Measurements from ENCODE around the gene JAG1.

JAG1 gene

DNA sequence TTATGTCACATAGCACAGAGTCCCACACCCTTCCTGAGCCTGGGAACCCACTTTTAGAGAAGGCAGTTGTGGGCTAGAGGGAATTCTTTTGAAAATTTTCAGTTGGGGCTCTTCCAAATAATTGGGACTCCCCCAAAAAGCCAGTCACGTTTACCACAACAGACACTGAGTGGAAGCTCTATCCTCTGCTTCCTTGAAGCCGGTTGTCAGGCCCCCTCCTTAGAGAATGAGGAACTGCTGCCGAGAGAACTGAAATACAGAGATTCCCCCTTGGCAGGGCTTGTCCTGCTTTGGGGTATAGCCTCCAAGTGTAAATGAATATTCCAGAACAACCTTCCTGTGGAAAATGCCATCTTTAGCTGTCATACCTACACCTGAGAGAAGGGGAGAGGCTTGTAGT lies 2.7 kb upstream of the JAG1 start:
- TF ChIP-seq, protein P1, sequence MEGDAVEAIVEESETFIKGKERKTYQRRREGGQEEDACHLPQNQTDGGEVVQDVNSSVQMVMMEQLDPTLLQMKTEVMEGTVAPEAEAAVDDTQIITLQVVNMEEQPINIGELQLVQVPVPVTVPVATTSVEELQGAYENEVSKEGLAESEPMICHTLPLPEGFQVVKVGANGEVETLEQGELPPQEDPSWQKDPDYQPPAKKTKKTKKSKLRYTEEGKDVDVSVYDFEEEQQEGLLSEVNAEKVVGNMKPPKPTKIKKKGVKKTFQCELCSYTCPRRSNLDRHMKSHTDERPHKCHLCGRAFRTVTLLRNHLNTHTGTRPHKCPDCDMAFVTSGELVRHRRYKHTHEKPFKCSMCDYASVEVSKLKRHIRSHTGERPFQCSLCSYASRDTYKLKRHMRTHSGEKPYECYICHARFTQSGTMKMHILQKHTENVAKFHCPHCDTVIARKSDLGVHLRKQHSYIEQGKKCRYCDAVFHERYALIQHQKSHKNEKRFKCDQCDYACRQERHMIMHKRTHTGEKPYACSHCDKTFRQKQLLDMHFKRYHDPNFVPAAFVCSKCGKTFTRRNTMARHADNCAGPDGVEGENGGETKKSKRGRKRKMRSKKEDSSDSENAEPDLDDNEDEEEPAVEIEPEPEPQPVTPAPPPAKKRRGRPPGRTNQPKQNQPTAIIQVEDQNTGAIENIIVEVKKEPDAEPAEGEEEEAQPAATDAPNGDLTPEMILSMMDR (conservative IDR thresholded peaks at IDR 0.05; ENCODE audit: low read depth): no peak
- no peak for DNase-seq (ENCODE audit: low spot score)
- no peak overlapping the region for H3K27ac ChIP-seq
- CTCF ChIA-PET: interaction anchor here (1.2 to 2.6 kb wide), 4 partner anchors 20 to 591 kb away, joined by 3 to 11 read pairs (median 4); no protein-coding TSS in a partner anchor
- POLR2A ChIA-PET (ENCODE audit: low non-redundant PET): interaction anchor here (0.7 kb wide), 1 partner anchor 55 kb away, joined by 8 read pairs; no protein-coding TSS in a partner anchor

DNA sequence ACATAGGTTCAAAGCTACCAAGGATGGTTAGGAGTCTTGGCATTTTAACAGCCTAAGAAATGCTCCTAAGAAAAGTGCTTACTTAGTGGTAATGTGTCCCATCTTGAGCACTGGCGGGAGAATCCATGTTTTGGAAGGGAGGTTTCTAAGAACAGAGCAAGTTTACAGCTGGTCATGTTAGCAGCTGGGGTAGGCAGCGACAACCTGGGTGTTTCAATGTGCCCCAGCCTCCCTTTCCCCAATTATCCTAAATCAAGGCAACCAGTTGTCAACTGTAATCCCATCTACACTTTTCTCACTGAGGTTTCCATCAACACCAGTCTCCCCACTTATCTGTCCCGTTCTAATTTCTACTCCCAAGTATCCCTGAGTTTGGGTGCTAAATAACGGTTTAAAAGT lies 1.6 kb upstream of the JAG1 start:
- TF ChIP-seq, protein P1 (conservative IDR thresholded peaks at IDR 0.05; ENCODE audit: low read depth): no peak
- ChIA-PET CTCF (interaction anchor here (0.6 to 2.6 kb wide), 7 partner anchors 8 to 1267 kb away, joined by 3 to 11 read pairs (median 3); no protein-coding TSS in a partner anchor), POLR2A (ENCODE audit: low non-redundant PET) (no interaction called here)
- H3K27ac ChIP-seq: peak overlapping the region; percentile 99
- DNase-seq (ENCODE audit: low spot score): no peak

DNA sequence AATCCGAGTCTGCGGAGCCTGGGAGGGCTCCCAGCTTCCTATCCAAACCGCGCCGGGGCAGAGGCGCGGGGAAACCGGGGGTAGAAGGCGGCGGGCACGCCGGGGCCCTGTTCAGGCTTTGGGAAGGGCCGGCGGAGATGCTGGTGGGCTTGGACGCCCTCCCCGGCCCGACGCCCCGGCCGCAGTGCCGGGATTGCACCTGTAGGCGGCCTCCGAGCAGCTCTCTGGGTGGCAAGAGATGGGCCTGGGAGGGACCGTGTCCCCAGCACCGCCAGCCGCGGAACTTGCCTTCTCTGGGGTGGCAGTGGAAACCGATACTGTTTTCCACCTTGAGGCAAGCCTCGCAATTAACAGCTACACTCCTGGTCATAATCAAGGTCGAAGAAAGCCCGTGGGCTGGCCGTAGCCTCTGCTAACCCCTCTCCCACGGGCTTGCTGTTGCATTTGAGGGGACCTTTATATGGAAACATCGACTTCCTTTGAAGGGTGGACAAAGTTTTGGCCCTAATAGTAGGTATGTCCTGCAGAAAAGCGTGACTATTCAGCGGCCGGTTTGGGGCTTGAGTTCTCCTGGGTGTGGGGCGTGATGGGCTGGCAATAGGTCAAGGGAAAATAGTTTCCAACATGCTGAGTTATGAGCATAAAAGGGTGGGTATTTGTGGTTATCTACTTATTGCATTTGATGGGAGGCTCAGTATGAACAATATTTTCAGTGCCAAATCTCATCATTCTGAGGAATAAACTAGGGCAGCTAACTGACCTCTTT lies 1.1 kb upstream of the JAG1 start:
- DNase-seq (ENCODE audit: low spot score): peak; percentile 82
- ChIA-PET CTCF (interaction anchor here (0.5 to 2.6 kb wide), 16 partner anchors 8 to 1583 kb away, joined by 3 to 11 read pairs (median 3); no protein-coding TSS in a partner anchor), POLR2A (ENCODE audit: low non-redundant PET) (interaction anchor here (0.8 to 2.0 kb wide), 3 partner anchors 190 to 552 kb away, joined by 4 to 9 read pairs (median 7); no protein-coding TSS in a partner anchor)
- TF ChIP-seq, protein P1 (conservative IDR thresholded peaks at IDR 0.05; ENCODE audit: low read depth): peak; percentile 93
- peak overlapping the region; percentile 99 for H3K27ac ChIP-seq

DNA sequence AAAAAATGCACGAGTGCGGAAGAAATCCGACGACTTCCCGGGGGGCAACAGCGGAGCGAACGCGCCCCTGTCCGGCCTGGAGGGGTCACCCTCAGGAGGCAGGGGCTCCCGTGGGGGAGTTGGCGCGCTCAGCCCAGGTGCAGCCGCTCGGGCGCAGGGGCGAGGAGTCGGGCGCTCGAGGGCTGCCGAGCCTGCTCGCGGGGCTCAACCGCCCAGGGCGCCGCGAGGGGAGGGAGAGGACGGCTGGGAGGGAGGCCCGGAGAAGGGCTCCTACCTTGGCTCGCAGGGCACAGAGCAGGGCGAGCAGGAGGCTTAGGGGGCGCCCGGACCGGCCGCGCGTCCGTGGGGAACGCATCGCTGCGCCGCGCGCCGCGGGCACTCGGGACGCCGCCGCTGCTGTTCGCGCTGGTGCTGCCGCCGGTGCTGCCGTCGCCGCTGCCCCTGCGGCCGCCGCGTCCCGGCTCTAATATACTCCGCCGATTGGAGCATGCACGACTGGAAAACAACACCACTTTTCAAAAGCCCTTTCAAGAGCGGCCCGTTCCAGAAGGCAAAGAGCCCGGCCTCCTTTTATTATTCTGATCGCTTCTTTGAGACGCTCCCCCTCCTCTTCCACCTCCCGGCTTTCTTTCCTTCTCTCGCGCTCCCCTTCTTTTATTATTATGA lies 490 bp downstream of the JAG1 start:
- TF ChIP-seq, protein P1 (conservative IDR thresholded peaks at IDR 0.05; ENCODE audit: low read depth): no peak
- no peak for DNase-seq (ENCODE audit: low spot score)
- H3K27ac ChIP-seq: peak overlapping the region; percentile 99
- ChIA-PET POLR2A (ENCODE audit: low non-redundant PET) (interaction anchor here (0.6 to 2.0 kb wide), 4 partner anchors 15 to 328 kb away, joined by 3 to 9 read pairs (median 6); no protein-coding TSS in a partner anchor), CTCF (interaction anchor here (0.6 to 1.5 kb wide), 6 partner anchors 11 to 523 kb away, joined by 3 to 4 read pairs (median 3); no protein-coding TSS in a partner anchor)

DNA sequence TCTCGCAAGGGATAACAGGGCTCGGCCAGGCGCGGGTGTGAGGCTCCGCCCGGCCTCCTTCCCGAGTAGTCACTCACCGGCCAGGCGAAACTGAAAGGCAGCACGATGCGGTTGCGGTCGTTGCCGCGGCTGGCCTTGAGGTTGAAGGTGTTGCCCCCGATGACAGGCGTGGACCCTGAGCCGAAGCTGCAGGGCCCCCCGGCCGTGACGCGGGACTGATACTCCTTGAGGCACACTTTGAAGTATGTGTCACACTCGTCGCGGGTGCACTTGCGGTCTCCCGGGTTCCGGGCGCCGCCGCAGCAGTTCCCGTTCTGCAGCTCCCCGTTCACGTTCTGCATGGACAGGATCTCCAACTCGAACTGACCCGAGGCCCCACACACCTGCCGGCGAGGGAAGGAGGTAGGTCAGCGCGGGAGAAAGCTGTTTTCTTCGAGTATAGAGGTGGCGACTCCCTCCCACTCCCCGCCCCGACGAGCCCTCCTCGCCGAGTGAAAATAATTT lies 1.1 kb downstream of the JAG1 start:
- DNase-seq (ENCODE audit: low spot score): peak; percentile 38
- peak overlapping the region; percentile 99 for H3K27ac ChIP-seq
- ChIA-PET CTCF (interaction anchor here (0.6 kb wide), 2 partner anchors 10 to 236 kb away, joined by 3 read pairs; no protein-coding TSS in a partner anchor), POLR2A (ENCODE audit: low non-redundant PET) (interaction anchor here (2.0 kb wide), 1 partner anchor 329 kb away, joined by 9 read pairs; no protein-coding TSS in a partner anchor)
- TF ChIP-seq, protein P1 (conservative IDR thresholded peaks at IDR 0.05; ENCODE audit: low read depth): no peak

Measured in RWPE1 (cell line).